ENCODE measurements around the gene MAML1.

GRCh38 chr5:179763215-179763945, 30.8 kb downstream of the MAML1 start:
- TF ChIP-seq POLR2A (IDR thresholded peaks at IDR 0.05; ENCODE audit: low read depth, low read length) = no peak
- TF ChIP-seq POLR2AphosphoS5 (IDR thresholded peaks at IDR 0.05; ENCODE audit: low read depth, low read length) = no peak
- TF ChIP-seq TAF1 (IDR thresholded peaks at IDR 0.05; ENCODE audit: low read depth, low read length) = no peak
- no peak for TF ChIP-seq POU2F2 (IDR thresholded peaks at IDR 0.05; ENCODE audit: low read depth, low read length)
- no peak for TF ChIP-seq PAX5 (IDR thresholded peaks at IDR 0.05; ENCODE audit: insufficient read depth, low read length, severe bottlenecking)
- no peak for TF ChIP-seq SPI1 (IDR thresholded peaks at IDR 0.05; ENCODE audit: low read depth, low read length)
